GM04504 (cell line): ENCODE results near the gene SLC7A8.
"Not testable (repeated sequence)": the region's sequence is repeated elsewhere in the genome, so short reads cannot be mapped to it uniquely, and the experiment has no call there.

Experiments used
- DNase-seq: peaks from one replicate; pipeline ENCODE4 v3.0.0-alpha.2; 2012; ENCODE audit warnings: low read depth

SLC7A8 gene

DNA sequence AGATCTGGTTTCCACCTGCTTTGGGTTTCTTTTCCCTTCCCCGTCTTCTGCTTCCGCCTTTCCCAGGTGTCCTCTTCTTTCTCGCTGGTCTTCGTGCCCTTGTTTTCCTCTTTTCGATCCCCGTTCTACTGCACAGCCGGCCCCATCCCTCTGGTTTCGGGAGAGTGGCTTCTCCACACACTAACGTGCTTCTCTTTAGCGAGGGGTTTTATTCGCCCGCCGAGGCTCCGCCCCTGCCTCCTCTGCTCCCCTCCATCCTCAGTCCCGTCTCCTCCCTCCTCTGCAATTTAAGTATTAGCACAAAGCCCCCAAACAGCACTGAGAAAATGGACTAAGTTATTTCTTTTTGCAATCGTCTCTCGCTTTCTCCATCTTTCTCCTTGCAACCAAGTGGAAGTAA is at the start of gene SLC7A8:
Gene SLC7A8, minus strand, starts transcription at position 182 of the 400 bp plus-strand sequence. CDS start 746 bp downstream, outside the sequence.
- DNase-seq, result no peak

DNA sequence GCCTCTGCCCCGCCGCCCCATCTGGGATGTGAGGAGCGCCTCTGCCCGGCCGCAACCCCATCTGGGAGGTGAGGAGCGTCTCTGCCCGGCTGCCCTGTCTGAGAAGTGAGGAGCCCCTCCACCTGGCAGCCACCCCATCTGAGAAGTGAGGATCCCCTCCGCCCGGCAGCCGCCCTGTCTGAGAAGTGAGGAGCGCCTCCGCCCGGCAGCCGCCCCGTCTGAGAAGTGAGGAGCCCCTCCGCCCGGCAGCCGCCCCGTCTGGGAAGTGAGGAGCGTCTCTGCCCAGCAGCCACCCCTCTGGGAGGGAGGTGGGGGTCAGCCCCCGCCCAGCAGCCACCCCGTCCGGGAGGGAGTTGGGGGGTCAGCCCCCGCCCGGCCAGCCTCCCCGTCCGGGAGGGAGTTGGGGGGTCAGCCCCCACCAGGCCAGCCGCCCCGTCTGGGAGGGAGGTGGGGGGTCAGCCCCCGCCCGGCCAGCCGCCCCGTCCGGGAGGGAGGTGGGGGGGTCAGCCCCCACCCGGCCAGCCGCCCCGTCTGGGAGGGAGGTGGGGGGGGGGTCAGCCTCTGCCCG is 48.9 kb upstream of the SLC7A8 start:
- DNase-seq, result not testable (repeated sequence)

DNA sequence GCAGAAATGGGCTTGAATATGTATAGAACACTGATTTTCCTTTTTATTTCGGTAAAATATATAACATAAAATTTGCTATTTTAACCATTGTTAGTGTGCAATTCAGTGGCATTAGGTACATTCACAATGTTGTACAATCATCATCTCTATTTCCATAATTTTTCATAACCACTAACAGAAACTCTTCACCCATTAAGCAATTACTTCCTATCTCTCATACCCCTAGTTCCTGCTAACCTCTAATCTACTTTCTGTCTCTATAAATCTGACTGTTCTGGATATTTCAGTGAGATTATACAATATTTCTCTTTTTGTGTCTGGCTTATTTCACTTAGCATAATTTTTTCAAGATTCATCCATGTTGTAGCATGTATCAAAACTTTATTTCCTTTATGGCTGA is 45.4 kb upstream of the SLC7A8 start:
- DNase-seq, result no peak

DNA sequence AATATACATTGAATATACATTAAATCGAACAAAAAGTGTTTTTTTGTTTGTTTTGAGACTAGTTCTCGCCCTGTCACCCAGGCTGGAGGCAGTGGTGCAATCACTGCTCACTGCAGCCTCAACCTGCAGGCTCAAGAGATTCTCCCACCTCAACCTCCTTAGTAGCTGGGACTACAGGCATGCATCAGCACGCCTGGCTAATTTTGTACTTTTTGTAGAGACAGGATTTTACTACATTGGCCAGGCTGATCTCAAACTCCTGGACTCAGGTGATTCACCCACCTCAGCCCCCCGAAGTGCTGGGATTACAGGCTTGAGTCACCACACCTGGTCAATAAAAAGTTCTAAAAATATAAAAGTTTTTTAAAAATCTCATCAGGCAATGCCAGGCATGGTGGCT is 44.1 kb upstream of the SLC7A8 start:
- DNase-seq, result no peak

DNA sequence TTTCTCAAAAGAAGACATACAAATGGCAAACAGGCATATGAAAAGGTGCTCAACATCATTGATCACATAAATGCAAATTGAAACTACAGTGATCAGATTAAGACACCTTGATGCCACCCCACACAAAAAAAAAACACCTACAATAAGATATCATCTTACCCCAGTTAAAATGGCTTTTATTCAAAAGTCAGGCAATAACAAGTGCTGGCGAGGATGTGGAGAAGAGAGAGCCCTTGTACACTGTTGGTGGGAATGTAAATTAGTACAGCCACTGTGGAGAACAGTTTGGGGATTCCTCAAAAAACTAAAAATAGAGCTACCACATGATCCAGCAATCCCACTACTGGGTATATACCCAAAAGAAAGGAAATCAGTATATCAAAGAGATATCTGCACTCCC is 41.5 kb upstream of the SLC7A8 start:
- not testable (repeated sequence) for DNase-seq

DNA sequence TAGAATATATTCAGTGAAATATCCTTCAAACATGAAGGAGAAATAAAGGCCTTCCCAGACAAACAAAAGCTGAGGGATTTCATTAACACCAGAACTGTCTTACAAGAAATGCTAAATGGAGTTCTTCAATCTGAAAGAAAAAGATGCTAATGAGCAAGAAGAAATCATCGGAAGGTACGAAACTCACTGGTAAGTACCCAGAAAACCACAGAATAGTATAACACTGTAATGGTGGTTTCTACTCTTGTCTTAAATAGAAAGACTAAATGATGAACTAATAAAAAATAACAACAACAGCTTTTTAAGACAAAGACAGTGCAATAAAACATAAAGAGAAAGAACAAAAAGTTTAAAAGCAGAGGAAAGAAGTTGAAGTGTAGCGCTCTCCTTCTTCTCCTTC is 35.6 kb upstream of the SLC7A8 start:
- no peak for DNase-seq

DNA sequence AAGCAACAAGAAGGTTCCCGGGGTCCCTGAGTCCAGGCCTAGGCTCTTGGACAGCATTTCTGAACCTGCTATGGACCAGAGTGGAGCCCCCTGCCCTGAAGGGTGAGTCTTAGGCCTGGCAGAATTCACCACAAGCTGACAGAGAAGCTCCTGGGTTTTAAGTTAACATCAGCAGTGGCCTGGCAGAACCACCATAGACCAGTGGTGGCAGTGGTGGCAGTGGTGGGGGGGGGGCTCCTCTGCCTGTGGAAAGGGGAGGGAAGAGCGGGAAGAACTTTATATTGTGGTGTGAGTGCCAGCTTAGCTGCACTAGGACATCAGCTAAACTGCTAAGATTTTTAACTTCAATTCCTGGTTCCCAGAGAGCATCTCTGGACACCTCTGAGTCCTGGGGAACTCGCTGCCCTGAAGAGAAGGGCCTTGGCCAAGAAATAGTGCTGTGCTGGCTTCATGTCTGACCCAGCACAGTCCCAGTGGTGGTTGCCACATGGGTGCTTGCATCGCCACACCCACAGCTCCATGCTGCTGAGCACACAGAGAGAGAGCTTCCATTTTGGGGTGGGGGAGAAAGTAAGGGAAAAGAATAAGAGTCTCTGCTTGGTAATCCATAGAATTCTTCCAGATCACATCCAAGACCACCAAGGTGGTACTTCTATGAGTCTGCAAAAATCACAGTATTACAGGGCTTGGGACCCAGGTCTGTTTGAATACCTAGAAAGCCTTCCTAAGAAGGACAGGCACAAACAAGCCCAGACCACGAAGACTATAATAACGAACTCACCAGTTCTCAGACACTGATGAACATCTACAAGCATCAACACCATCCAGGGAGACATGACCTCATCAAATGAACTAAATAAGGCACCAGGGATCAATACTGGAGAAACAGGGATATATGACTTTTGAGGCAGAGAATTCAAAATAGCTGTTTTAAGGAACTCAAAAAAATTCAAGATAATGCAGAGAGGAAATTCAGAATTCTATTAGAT is 33.9 kb upstream of the SLC7A8 start:
- no peak for DNase-seq

DNA sequence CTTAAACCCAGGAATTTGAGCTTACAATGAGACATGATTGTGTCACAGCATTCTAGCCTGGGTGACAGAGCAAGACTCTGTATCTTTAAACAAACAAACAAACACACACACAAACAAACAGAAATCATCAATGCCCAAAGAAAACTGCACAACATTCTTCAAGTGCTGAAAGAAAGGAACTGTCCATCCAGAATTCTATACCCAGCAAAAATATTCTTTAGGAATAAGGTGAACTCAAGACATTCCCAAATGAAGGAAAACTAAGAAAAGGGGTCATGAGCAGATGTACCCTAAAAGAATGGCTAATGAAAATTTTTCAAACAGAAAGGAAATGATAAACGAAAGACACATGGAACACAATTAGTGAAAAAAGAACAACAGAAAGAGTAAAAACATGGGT is 32.0 kb upstream of the SLC7A8 start:
- DNase-seq, result no peak

DNA sequence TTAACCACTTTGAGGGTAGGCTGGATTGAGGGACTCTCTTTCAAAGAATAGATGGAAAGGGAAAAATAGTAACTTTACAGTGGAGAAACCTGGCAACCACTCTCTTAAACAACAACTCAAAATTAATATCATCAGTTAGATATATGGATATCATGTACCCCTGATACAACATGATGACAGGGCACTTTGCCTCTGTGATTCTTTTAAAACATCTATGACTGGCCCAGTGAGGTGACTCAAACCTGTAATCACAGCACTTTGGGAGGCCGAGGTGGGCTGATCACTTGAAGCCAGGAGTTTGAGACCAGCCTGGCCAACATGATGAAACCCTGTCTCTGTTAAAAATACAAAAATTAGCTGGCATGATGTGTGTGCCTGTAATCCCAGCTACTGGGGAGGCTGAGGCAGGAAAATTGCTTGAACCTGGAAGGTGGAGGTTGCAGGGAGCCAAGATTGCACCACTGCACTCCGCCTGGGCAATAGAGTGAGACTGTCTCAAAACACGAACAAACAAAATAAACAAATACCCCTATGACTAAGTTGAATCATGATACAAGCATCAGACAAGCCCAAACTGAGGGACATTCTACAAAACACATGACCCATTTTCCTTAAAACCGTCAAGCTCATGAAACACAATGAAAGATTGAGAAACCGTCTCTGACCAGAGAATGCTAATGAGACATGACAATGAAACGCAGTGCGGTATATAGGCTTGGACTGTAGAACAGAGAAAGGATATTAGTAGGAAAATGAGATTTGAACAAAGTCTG is 26.4 kb upstream of the SLC7A8 start:
- DNase-seq, result no peak

DNA sequence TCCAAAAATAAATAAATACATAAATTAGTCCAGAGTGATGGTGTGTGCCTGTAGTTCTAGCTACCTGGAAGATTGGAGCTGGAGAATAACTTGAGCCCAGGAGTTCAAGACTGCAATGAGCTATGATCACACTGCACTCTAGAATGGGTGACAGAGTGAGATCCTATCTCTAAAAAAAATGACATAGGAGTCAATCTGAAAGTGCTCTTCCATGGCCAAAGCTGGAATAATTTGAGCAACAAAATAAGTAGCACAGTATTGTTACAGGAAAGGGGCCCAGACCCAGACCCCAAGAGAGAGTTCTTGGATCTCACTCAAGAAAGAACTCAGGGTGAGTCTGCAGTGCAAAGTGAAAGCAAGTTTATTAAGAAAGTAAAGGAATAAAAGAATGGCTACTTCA is 24.9 kb upstream of the SLC7A8 start:
- no peak for DNase-seq

DNA sequence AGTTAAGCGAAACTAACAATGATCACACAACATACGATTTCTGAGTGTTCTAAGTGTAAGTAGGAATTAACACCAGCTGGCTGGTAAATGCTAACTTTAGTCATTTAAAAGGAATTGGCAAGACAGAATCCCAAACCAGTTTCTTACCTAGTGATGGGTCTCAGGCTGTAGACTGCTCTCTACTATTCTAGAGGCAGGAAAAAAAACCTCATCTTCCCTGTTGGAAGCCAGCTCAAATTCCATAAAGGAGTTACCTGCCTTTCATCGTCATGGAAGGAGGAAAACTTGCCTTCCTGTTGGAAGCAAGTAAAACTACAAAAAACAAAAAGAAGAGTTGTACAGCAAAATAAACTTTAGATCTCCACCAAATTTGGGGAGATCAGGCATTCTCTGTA is 23.7 kb upstream of the SLC7A8 start:
- no peak for DNase-seq

DNA sequence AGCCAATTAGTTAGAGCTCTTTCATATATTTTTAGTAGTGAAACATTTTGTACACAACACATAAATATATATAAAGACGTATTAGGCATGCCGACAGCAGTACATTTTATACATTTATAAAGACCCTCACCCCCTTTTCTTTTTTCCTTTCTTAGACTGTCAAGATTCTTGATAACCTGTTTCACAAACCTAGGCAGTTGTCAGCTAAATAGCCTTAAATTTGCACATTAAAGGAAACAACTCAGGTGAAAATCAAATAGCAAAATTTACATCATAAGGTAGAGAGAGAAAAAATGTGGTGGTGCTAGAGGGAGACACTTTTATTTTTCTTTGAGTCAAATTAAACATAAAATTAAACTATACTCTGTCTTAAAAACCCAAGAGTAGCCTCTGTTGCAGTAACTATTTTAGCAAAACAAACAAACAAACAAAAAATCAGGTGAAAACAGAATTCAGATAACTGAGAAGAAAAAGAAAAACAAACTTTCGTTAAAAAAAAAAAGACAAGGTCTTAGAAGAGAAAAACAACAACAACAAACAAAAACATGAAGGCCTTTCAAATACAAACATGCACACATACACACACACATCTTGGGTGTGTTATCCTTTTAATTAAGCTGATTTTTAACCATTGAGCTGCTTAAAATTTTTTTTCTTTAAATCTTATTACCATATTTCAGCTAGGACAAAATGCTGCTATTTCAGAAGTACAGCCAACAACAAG is 23.1 kb upstream of the SLC7A8 start:
- DNase-seq, result no peak

DNA sequence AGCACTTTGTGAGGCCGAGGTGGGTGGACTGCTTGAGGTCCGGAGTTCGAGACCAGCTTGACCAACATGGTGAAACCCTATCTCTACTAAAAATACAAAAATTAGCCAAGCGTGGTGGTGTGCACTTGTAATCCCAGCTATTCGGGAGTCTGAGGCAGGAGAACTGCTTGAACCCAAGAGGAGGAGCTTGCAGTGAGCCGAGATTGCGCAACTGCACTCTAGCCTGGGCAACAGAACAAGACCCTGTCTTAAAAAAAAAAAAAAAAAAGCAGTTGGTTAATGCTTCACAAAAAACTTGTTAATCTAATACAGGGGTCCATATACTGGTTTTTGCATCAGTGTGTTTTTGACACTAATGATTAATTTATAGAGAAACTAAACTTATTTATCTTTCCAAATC is 18.5 kb upstream of the SLC7A8 start:
- no peak for DNase-seq

DNA sequence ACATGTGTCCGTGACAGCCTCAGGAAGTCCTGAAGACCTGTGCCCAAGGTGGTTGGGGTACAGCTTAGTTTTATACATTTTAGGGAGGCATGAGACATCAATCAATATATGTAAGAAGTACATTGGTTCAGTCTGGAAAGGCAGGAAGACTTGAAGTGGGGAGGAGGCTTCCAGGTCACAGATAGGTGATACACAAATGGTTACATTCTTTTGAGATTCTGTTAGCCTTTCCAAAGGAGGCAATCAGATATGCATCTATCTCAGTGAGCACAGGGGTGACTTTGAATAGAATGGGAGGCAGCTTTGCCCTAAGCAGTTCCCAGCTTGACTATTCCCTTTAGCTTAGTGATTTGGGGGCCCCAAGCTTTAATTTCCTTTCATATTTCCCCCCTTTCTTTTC is 15.7 kb upstream of the SLC7A8 start:
- not testable (repeated sequence) for DNase-seq

DNA sequence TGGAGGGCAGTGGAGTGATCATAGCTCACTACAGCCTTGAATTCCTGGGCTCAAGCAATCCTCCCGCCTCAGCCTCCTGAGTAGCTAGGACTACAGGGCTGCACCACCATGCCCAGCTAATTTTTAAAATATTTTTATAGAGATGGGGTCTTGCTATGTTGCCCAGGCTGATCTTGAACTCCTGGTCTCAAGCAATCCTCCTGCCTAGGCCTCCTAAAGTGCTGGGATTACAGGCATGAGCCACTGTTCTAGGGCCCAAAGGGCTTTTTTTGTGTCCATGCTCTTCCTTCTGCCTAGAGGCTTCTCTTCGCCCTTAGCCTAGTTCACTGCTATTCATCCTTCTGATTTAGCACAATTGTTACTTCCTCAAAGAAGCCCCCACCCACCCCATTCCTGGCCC is 13.0 kb upstream of the SLC7A8 start:
- DNase-seq, result not testable (repeated sequence)

DNA sequence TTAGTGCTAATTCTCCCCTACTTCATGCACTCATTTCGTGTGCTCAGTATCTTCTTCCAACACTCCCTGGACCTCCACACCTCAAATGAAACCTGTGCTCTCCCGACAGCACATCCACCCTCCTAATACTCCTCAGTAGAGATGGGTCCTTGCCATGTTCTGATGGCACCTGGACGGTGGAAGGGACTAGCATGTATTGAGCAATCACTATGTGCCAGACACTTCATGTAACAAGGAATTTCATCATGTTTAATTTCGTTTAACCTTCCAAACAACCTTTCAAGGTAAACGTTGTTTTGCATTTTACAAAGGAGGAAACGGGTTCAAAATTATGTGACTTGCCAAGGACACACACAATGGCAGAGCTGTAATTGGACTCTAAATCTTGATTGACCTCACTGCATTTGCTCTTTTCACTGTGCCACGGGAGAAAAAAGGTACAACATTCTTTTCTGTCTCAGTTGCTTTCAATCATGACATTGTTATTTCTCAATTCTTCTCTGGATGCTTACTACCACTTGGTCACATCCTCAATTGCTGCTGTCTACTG is 12.2 kb upstream of the SLC7A8 start:
- no peak for DNase-seq

DNA sequence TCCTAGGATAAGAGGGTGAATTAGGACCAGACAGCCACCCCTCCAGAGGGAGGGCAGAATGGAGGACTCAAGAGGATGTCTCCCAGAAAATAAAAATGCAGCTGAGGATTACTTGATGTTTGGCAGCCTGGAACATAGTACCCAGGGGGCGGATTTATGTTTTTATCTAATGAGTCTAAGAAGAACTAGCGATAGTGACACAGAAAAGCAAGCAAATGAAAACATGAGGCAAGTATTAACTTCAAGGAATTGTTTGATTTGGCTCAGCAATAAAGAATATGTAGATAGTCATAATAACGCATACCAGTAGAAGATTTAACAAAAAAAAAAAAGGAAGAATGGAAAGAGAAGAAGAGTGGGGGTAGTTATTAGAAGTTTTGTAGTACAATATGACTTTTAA is 10.0 kb upstream of the SLC7A8 start:
- no peak for DNase-seq

DNA sequence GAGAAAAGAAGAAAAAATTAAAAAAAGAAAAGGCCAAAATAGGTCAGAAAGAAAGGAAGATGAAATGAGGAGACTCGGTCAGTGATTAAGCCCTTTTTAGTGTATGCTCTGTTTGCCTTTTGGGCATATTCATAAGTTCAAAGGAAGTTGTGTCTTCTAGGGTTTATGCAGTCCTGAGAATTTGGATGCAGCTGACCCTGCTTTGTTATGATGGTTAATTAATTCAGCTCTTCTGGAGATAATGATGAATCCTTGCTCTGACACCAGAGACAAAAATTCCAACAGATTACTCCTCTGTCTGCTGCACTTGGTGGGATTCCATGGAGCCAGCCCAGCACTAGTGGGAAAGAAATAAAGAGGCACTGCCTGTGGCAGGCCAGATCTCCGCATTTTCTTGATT is 4.5 kb upstream of the SLC7A8 start:
- DNase-seq, result no peak

DNA sequence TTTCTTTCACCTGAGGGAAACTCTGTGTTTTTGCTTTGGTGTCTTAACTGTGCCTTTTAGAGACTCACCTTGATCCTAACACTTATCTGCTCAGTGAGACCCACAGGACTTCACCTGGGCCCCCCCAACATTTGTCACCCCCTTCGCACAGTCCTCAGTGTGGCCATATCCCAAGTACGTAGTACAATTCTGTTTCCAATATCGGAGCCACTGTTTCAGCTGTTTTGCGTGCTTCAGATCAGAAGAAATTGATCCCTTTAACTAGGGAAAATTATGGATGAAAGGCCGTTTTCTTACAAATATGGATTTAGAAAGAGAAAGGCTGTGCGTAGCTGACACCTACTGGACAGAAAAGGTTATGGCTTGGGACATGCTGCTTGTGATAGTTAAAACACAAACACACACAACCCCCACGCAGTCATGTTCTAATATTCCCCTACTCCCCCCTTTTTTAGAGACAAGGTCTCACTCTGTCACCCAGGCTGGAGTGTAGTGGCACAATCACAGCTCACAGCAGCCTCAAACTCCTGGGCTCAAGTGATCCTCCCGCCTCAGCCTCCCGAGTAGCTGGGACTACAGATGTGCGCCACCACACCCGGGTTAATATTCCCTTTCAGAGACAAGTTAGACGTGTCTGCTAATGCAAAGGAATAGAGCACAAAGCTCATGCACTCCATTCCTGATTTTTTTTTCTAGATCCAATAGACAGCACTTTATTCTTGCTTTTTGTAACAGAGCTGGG is 3.6 kb upstream of the SLC7A8 start:
- DNase-seq, result peak; percentile 28

DNA sequence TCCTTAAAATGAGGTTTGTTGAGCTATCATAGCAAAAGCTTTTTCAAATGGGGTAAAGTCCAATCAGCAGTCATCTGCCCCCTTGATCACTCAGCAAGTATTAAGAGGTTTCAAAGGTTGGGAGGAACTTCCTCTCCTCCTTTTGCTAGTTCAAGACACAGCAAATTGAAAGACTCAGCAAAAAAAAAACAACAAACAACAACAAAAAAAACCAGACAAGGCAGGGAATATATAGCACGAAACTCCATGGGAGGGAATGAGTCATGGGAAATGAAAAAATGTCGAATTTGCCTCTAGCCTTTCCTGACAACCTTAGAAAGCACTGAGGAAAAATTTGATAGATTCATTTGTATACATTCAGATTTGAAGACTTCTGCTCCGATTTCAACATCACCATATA is 1.6 kb upstream of the SLC7A8 start:
- DNase-seq, result no peak

DNA sequence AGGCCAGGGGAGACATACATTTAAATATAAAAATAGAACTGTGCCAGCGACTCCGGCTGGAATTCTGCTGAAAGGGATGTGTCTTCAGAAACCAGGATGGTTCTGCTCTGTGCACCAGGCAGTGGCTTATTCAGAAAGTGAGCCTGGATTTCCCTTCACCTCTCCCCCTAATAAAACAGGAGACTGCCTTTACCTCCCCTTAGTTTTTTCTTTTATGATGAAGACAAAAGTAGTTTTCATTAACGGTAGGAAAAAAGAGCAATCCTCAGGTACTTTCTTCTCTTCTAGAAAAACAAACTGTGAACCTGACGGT is 346 bp downstream of the SLC7A8 start:
- no peak for DNase-seq
